ENCODE data around the gene RAB36.

Gene RAB36

GRCh38 chr22:23211622-23212021, 66.3 kb downstream of the RAB36 start:
- no peak for DNase-seq

DNA sequence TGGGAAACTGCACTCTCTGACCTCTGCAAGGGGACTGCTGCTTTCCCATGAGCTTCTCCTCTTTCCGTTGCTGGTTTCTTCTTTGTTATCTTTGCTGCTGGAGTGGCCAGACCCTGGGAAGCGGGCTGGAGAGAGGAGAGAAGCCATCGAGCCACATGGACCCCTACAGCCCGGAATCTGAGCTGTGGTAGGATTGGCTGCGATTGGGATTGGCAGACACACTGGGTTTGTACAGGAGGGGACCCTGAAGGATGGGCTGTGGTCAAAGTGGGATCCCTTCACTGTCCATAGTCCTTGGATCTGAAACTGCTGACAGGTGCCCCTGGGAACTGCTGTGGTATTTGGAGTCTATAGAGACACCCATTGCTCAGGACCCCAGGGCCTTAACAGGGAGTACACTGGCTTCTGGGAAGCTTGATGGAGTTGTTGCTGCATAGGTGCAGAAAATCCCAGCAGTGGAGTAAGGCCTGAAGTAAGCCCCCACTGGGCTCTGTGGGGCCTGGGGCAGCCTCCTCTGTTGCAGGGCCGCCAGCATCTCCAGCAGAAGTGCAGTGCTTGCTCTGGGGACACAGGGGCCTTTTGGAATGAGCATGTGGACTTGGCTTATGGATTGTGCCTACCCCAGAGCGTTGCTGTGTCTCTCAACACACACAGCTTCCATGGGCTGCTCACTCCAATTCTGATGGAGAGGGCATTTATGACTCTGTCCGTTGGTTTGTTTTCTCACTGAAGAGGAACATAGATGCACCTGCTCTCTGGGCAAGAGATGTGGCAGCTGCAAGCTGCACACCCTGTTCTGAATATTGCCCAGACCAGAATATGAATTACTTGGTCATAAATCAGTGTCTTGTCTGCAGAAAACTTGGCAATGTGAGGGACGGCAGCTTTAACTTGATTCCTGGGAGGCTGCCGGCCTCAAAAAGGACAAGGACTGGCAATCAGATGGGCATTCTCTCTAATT, 67.1 kb downstream of the RAB36 start:
- DNase-seq = no peak

DNA sequence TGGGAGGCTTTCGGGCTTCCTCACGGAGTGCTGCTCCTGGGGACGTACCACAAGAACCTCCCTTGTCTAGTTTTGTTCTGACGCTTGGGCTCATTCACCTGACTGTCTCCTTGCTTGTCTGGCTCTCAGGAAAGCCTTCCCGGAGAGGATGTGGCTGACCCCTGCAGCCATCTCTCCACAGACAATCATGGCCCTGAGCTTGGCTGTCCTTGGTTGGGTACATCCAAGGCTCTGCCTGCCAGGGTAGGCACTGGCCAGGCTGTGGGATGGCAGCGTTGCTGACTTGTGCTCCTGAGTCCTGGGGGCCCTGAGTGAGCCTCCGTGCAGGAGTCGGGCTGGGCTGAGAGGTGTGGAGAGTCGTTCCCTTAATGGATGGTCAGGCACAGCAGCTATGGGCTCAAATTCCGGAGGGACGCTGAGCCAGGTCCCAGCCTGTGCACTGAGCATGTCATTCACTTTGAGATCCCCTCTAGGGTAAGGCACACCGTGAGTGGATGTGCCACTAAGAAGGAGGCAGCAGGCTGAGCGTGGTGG, 67.8 kb downstream of the RAB36 start:
- DNase-seq = no peak

DNA sequence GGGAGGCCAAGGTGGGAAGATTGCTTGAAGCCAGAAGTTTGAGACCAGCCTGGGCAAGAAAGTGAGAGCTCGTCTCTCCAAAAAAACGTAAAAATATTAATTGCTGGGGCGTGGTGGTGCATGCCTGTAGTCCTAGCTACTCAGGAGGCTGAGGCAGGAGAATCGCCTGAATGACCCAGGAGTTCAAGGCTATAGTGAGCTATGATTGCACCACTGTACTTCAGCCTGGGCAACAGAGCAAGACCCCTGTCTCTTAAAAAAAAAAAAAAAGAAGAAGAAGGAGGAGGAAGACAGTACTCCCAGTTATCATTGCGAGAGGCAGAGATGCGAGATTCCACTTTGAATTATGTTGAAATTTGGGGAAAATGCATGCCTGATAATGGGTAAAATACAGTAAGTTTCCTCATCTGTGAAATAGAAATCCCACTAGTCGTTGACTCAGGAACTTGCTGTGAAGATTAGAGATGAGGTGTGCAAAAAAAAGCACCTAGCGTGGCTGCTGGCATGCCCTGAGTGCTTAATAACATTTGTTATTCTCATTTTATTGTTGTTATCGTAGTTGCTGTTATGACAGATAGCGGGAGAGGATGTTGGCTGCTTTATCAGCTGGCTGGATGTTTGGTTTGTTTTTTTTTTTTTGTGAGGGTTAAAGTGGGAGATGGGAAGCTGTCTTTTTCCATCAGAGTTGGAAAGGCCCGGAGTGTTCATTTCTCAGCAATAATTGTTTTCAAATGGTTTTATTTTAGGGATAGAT, 68.5 kb downstream of the RAB36 start:
- no peak for DNase-seq
